ENCODE measurements around the gene KAT8.

KAT8 gene

GRCh38 chr16:31117384-31118222, at the start of gene KAT8:
Gene KAT8, plus strand, starts transcription at chr16:31117664. Its CDS starts 18 bp downstream, at chr16:31117682.
- peak; percentile 95 to 99 for DNase-seq

- DNase-seq: peak in 1 of 2 experiments; percentile 3
These were observed 45.6 kb upstream of the KAT8 start for GRCh38 chr16:31071861-31072260.

- peak; percentile 23 for DNase-seq
These were observed 44.8 kb upstream of the KAT8 start for GRCh38 chr16:31072540-31073141.

- peak; percentile 80 to 90 for DNase-seq
These were observed 44.1 kb upstream of the KAT8 start for GRCh38 chr16:31073142-31073969.

GRCh38 chr16:31073970-31074813, 43.3 kb upstream of the KAT8 start, which contains the start of the genes ZNF646 and ZNF668:
Gene ZNF646, plus strand, starts transcription at chr16:31074422. Its CDS starts 1,903 bp downstream, at chr16:31076325.
Gene ZNF668, minus strand, starts transcription at chr16:31074240. Its CDS starts 9,781 bp downstream, at chr16:31064459.
- peak; percentile 97 to 99 for DNase-seq

GRCh38 chr16:31074814-31075183, 42.7 kb upstream of the KAT8 start:
- DNase-seq: no peak

GRCh38 chr16:31076319-31076718, 41.1 kb upstream of the KAT8 start:
- no peak for DNase-seq

- DNase-seq: no peak
These were observed 40.4 kb upstream of the KAT8 start for GRCh38 chr16:31077024-31077423.

GRCh38 chr16:31077592-31078396, 39.7 kb upstream of the KAT8 start:
- no peak for DNase-seq

- DNase-seq: no peak
These were observed 38.7 kb upstream of the KAT8 start for GRCh38 chr16:31078597-31079341.

GRCh38 chr16:31079342-31079944, 38.0 kb upstream of the KAT8 start:
- no peak for DNase-seq

- no peak for DNase-seq
These were observed 37.3 kb upstream of the KAT8 start for GRCh38 chr16:31080035-31080629.

GRCh38 chr16:31080756-31081419, 36.6 kb upstream of the KAT8 start:
- no peak for DNase-seq

- DNase-seq: no peak
These were observed 35.8 kb upstream of the KAT8 start for GRCh38 chr16:31081428-31082351.

GRCh38 chr16:31082368-31083045, 35.0 kb upstream of the KAT8 start:
- no peak for DNase-seq

- no peak for DNase-seq
These were observed 34.4 kb upstream of the KAT8 start for GRCh38 chr16:31083081-31083480.

- DNase-seq: no peak
These were observed 33.9 kb upstream of the KAT8 start for GRCh38 chr16:31083556-31083955.

All from NCI-H446 (cell line).